ENCODE data around the gene IQCH. TPM values are rescaled to one million over a fixed set of nuclear protein-coding genes. Genes with fewer than 3 reads are reported as not detected.
A peak's percentile ranks its signal among the peaks of the same experiment; 100 is the strongest.

Gene IQCH
- total and polyA plus RNA-seq, 8 donors: 1.4 to 3.4 (median 2.8) TPM

DNA sequence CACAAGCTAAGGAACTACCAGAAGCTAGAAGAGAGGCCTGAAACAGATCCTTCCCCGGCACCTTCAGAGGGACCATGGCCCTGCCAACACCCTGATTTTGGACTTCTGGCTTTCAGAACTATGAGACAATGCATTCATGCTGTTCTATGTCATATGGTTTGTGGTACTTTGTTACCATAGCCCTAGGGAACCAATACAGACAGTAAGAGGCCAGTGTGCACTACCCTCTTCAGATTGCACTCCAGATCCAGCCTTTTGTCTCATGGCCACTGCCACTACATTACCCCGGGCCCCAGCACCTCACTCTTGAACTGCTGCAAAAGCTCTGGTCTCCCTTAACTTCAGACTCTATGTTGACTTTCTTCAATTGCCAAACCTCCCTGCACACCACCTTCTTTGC is 24.1 kb upstream of the IQCH start:
- intact Hi-C loops (cut with DNase I): no loop called here
- DNase-seq: no peak

DNA sequence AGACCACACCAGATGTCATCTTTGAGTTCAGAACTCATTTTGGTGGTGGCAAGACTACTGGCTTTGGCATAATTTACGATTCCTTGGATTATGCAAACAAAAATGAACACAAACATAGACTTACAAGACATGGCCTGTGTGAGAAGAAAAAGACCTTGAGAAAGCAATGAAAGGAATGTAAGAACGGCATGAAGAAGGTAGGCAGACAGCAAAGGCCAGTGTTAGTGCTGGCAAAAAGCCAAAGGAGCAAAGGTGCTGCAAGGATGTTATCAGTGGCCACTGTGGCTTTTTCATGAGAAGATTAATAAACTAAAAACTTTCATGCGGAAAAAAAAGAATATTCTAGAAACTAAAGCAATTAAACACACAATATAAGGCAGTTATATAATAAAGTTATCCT is 22.0 kb upstream of the IQCH start:
- peaks cover 0 to 68% of the 10 kb centered on the region in 2 donors for H3K36me3 ChIP-seq
- H3K4me3 ChIP-seq: no peak overlapping the region
- TF ChIP-seq, protein P1, sequence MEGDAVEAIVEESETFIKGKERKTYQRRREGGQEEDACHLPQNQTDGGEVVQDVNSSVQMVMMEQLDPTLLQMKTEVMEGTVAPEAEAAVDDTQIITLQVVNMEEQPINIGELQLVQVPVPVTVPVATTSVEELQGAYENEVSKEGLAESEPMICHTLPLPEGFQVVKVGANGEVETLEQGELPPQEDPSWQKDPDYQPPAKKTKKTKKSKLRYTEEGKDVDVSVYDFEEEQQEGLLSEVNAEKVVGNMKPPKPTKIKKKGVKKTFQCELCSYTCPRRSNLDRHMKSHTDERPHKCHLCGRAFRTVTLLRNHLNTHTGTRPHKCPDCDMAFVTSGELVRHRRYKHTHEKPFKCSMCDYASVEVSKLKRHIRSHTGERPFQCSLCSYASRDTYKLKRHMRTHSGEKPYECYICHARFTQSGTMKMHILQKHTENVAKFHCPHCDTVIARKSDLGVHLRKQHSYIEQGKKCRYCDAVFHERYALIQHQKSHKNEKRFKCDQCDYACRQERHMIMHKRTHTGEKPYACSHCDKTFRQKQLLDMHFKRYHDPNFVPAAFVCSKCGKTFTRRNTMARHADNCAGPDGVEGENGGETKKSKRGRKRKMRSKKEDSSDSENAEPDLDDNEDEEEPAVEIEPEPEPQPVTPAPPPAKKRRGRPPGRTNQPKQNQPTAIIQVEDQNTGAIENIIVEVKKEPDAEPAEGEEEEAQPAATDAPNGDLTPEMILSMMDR (IDR thresholded peaks at IDR 0.05): no peak
- H3K4me1 ChIP-seq: no peaks in the 10 kb centered on the region
- DNase-seq (no peak), ATAC-seq (no peak)
- H3K27ac ChIP-seq: no peak overlapping the region
- intact Hi-C loops (cut with DNase I): no loop called here
- H3K27me3 ChIP-seq: no peaks in the 10 kb centered on the region
- H3K9me3 ChIP-seq: no peaks in the 10 kb centered on the region

More for the DNA sequence above, 24.1 kb upstream of the IQCH start:
- Histone ChIP-seq H3K27me3 (no peaks in the 10 kb centered on the region), H3K9me3 (no peaks in the 10 kb centered on the region), H3K36me3 (peaks cover 0 to 66% of the 10 kb centered on the region in 2 donors), H3K4me3 (no peak overlapping the region), H3K4me1 (no peaks in the 10 kb centered on the region), H3K27ac (no peak overlapping the region)
- no peak for ATAC-seq
- TF ChIP-seq, protein P1 (IDR thresholded peaks at IDR 0.05): no peak

DNA sequence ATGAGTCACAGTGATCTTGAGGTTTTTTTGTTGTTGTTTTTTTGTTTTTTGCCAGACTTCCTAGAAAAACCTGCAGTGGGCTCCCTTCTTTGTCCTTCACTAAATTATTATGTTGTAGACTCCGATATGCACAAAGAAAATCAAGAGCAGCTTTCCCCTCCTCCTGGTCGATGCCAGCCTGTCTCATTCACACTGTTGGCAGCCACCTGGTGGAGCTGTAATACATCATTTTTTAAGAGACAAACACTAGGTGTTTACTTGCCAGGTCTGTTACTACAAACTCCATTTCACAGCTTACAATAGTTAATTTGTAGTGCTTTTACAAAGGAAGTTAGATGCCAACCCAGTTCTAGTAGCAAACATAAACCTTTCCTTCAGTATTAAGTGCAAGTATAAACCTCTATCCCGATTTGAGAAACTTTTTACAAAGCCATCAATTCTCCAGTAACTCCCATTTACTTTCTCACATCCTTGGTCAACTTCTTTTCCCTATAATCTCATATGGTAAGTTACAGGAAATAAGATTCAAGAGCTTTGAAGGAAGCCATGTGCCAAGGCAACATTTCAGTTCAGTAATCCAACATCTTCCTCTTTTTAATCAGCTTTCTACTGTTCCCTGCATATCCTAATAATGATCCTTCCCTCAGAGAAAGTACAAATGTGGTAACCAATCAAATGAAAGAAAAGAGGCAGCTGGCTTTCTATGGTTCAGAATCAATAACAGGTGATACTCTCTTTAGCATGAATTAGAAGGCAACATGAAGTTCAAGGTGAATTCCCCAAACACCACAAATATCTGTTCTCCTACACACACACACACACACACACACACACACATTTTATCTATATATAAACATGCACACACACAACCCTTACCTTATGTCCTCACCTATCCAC is 14.1 kb upstream of the IQCH start:
- intact Hi-C loops (cut with DNase I): no loop called here
- H3K36me3 ChIP-seq: peaks cover 0 to 2% of the 10 kb centered on the region in 2 donors
- no peaks in the 10 kb centered on the region for H3K27me3 ChIP-seq
- TF ChIP-seq, protein P1 (IDR thresholded peaks at IDR 0.05): peak in 1 of 2 donors; percentile 7
- no peak overlapping the region for H3K4me3 ChIP-seq
- no peak overlapping the region for H3K27ac ChIP-seq
- peaks cover 0 to 33% of the 10 kb centered on the region in 2 donors for H3K4me1 ChIP-seq
- DNase-seq: peak in 1 of 4 donors; percentile 6
- H3K9me3 ChIP-seq: no peaks in the 10 kb centered on the region
- peak; percentile 66 for ATAC-seq

DNA sequence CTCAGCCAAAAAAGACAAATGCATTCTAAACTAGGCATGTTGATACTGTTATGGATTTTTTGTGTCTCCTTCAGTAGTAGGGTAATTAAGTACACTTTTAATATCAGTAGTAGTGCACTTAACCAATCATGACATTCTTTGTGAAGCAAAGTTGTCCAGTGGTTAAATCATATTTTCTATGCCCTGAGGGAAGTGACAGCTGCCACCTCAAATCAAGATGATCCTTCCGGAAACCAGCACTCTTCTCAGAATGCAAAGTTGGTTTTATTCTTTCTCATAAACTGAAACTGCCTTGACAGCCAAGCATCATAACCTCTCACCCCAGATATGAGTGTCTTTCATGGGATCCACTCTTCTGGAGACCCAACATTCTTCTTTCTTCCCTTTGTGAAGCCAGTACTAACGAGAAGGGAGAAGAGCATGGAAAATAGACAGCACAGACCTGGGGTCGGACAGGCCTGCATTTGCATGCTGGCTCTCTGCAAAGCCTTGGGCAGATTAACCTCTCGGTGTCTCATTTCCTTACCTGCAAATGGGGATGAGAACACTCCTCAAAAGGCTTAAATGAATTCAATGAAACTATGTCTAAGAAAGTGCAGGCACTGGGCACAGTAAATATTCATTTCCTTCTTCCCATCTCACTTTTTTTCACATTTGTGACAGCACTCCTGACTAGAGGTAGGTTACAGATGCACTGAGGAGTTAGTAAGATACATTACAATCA is 13.3 kb upstream of the IQCH start:
- H3K4me1 ChIP-seq: peaks cover 0 to 33% of the 10 kb centered on the region in 2 donors
- intact Hi-C loops (cut with DNase I): no loop called here
- TF ChIP-seq, protein P1 (IDR thresholded peaks at IDR 0.05): no peak
- peaks cover 0 to 6% of the 10 kb centered on the region in 2 donors for H3K36me3 ChIP-seq
- no peak overlapping the region for H3K4me3 ChIP-seq
- no peaks in the 10 kb centered on the region for H3K9me3 ChIP-seq
- no peak overlapping the region for H3K27ac ChIP-seq
- no peak for DNase-seq
- no peaks in the 10 kb centered on the region for H3K27me3 ChIP-seq
- ATAC-seq: no peak

DNA sequence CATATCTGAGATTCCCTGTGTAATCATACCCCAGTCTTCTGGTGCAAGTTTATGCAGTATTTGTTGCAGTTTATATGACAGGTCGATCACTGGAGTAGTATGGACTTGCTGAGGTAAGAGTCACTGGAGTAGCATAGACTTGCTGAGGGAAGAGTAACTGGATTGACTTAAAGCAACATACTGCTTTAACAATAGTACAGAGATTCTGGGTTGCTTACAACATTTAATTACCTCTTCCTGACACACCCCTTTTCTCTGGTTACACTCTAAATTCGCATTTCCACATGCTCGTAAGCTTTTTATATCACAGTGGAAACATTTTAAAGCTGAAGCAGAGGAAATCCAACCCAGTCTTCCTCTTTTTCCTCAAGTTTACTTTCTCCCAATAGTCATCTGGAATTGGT is 11.9 kb upstream of the IQCH start:
- intact Hi-C loops (cut with DNase I): no loop called here
- no peak for ATAC-seq
- Histone ChIP-seq H3K9me3 (peaks cover 0 to 8% of the 10 kb centered on the region in 2 donors), H3K27me3 (no peaks in the 10 kb centered on the region), H3K36me3 (peaks cover 0 to 14% of the 10 kb centered on the region in 2 donors), H3K27ac (no peak overlapping the region), H3K4me1 (peaks cover 0 to 33% of the 10 kb centered on the region in 2 donors), H3K4me3 (no peak overlapping the region)
- TF ChIP-seq, protein P1 (IDR thresholded peaks at IDR 0.05): no peak
- no peak for DNase-seq

All from left lung (tissue), 10 donors.